Kidney (tissue), 14 donors: Measurements from ENCODE around the gene MMRN2. TPM values are rescaled to one million over a fixed set of nuclear protein-coding genes. Genes with fewer than 3 reads are reported as not detected.
"Not testable (repeated sequence)": the region's sequence is repeated elsewhere in the genome, so short reads cannot be mapped to it uniquely, and the experiment has no call there.

ENCODE experiments used
- DNase-seq, 5 donors: peaks; one replicate each; pipeline ENCODE4 v3.0.0-alpha.2; 2013 to 2020
- FAIRE-seq: peaks from 2 replicates; lab custom pipeline; 2012; peaks lifted over from hg19 to GRCh38; lab: Jason Lieb, UNC
- H3K27ac ChIP-seq, 2 donors: one replicate each; pipeline ENCODE4 v1.7.0; 2013; ENCODE audit warnings: low read depth in 2 of 2, low read length in 2 of 2, inconsistent platforms in 1 of 2
- H3K27me3 ChIP-seq: one replicate; pipeline ENCODE4 v1.7.1; 2013; ENCODE audit warnings: low read length, inconsistent platforms; ENCODE audit not compliant: control insufficient read depth, insufficient read depth
- H3K36me3 ChIP-seq, 3 donors: one replicate each; pipeline versions ENCODE4 v1.7.0 to v1.7.1; 2013; ENCODE audit warnings: low read length in 3 of 3, control low read depth in 1 of 3, inconsistent platforms in 1 of 3; ENCODE audit not compliant: insufficient read depth in 3 of 3, control insufficient read depth in 2 of 3
- H3K4me1 ChIP-seq, 3 donors: one replicate each; pipeline versions ENCODE4 v1.7.0 to v1.7.1; 2013; ENCODE audit warnings: low read length in 3 of 3, inconsistent platforms in 1 of 3, low read depth in 1 of 3; ENCODE audit not compliant: control insufficient read depth in 2 of 3, insufficient read depth in 2 of 3
- H3K4me3 ChIP-seq, 3 donors: one replicate each; pipeline versions ENCODE4 v1.7.0 to v1.8.1; 2013; ENCODE audit warnings: low read length in 3 of 3, control low read depth in 1 of 3, inconsistent platforms in 1 of 3
- H3K9ac ChIP-seq, 3 donors: one replicate each; pipeline versions ENCODE4 v1.7.0 to v1.7.1; 2013; ENCODE audit warnings: low read length in 3 of 3, control low read depth in 1 of 3, inconsistent platforms in 1 of 3
- H3K9me3 ChIP-seq, 3 donors: one replicate each; pipeline versions ENCODE4 v1.7.0 to v1.7.1; 2013; ENCODE audit warnings: low read length in 3 of 3, control low read depth in 1 of 3, inconsistent platforms in 1 of 3; ENCODE audit not compliant: control insufficient read depth in 2 of 3, insufficient read depth in 1 of 3
- CTCF ChIP-seq: IDR thresholded peaks from 3 replicates; pipeline ENCODE4 v1.5.1; 2012; ENCODE audit warnings: mild to moderate bottlenecking, moderate library complexity, borderline replicate concordance; ENCODE audit not compliant: insufficient read depth; ENCODE audit errors: extremely low read depth
- intact Hi-C: fragments of 100-400 bp; cut with DNase I; formaldehyde crosslinking; loops from one replicate; pipeline ENCODE4 v1.11.1; 2022
- polyA plus RNA-seq: library from polyadenylated mRNA; stranded (reverse); fragments of 350-450 nt; fragmentation: Illumina TruSeq; extraction: RNeasy Lipid Tissue Mini Kit (QIAGEN cat#74804); gene quantifications from one replicate; pipeline ENCODE4 v1.2.3, GENCODE V29; 2014; ENCODE audit warnings: low read depth, low replicate concordance; ENCODE audit not compliant: insufficient read depth
- total RNA-seq: library from RNA; stranded (reverse); fragmentation: NEBNext Ultra II Directional; extraction: Animal tissue kit (Norgen Biotek cat#: 25700); gene quantifications from one replicate; pipeline ENCODE4 v1.2.1, GENCODE V29; 2021
- donor health status: control.
- donor health status: control.
- donor health status: control.
- donor health status: control.
- donor health status: control.
- donor health status: DM: yes; HTN: yes; CAD: no.
- donor health status: Normal renal cell carcinoma (clear cell type).

MMRN2 gene
- total and polyA plus RNA-seq, 2 donors from 2014 or later = 19.9 to 65.9 TPM

GRCh38 chr10:86992929-86993328 lies 35.5 kb upstream of the MMRN2 start:
- Histone ChIP-seq H3K27ac (no peak overlapping the region), H3K36me3 (peaks cover 0 to 3% (median 0%) of the 10 kb centered on the region in 3 donors), H3K9ac (no peak overlapping the region), H3K4me1 (no peaks in the 10 kb centered on the region), H3K27me3 (no peaks in the 10 kb centered on the region), H3K9me3 (no peaks in the 10 kb centered on the region), H3K4me3 (no peak overlapping the region)
- DNase-seq (no peak), FAIRE-seq (peak; percentile 55)
- no peak for TF ChIP-seq CTCF
- intact Hi-C loops = no loop called here

GRCh38 chr10:86992456-86992855 lies 35.0 kb upstream of the MMRN2 start:
- Histone ChIP-seq H3K27ac (no peak overlapping the region), H3K27me3 (no peaks in the 10 kb centered on the region), H3K36me3 (peaks cover 0 to 3% (median 0%) of the 10 kb centered on the region in 3 donors), H3K9ac (no peak overlapping the region), H3K4me1 (no peaks in the 10 kb centered on the region), H3K4me3 (no peak overlapping the region), H3K9me3 (no peaks in the 10 kb centered on the region)
- TF ChIP-seq CTCF = no peak
- FAIRE-seq (no peak), DNase-seq (no peak)
- intact Hi-C loops = no loop called here

GRCh38 chr10:86991362-86991761 lies 33.9 kb upstream of the MMRN2 start:
- H3K4me1 ChIP-seq, intact Hi-C loops, H3K4me3 ChIP-seq, DNase-seq, H3K9me3 ChIP-seq, H3K9ac ChIP-seq, H3K36me3 ChIP-seq, H3K27ac ChIP-seq, H3K27me3 ChIP-seq: not testable (repeated sequence)
- FAIRE-seq = peak; percentile 74

- no peak for TF ChIP-seq CTCF
Measured at GRCh38 chr10:86988520-86988919, 31.1 kb upstream of the MMRN2 start.

GRCh38 chr10:86984498-86984897 lies 27.1 kb upstream of the MMRN2 start:
- intact Hi-C loops, DNase-seq, H3K4me3 ChIP-seq, FAIRE-seq, H3K27me3 ChIP-seq, H3K27ac ChIP-seq, H3K9ac ChIP-seq, H3K9me3 ChIP-seq, H3K36me3 ChIP-seq: not testable (repeated sequence)
- H3K4me1 ChIP-seq = peaks cover 0 to 15% (median 11%) of the 10 kb centered on the region in 3 donors

More at GRCh38 chr10:86988520-86988919, 31.1 kb upstream of the MMRN2 start:
- no peak for FAIRE-seq
- Histone ChIP-seq H3K4me1 (no peaks in the 10 kb centered on the region), H3K9ac (no peak overlapping the region), H3K36me3 (peaks cover 0 to 5% (median 0%) of the 10 kb centered on the region in 3 donors), H3K4me3 (no peak overlapping the region), H3K27ac (no peak overlapping the region), H3K9me3 (no peaks in the 10 kb centered on the region), H3K27me3 (no peaks in the 10 kb centered on the region)
- DNase-seq = no peak
- intact Hi-C loops = no loop called here
